Parathyroid adenoma (tissue), 2 donors: ENCODE measurements around the gene TOM1L2.

Experiments
- H2AFZ ChIP-seq: fragments of 300-600 bp; sonication (generic); one replicate; pipeline ENCODE4 v1.7.0; 2017; ENCODE audit warnings: antibody characterized with exemption, mild to moderate bottlenecking
- H3K27ac ChIP-seq: fragments of 300-600 bp; sonication (generic); one replicate; pipeline ENCODE4 v1.7.0; 2017
- H3K27me3 ChIP-seq: fragments of 300-600 bp; sonication (generic); one replicate; pipeline ENCODE4 v1.7.0; 2017; ENCODE audit warnings: low read length; ENCODE audit not compliant: control insufficient read depth, insufficient read depth
- H3K36me3 ChIP-seq: fragments of 300-600 bp; sonication (generic); one replicate; pipeline ENCODE4 v1.7.0; 2017; ENCODE audit warnings: low read length; ENCODE audit not compliant: control insufficient read depth, insufficient read depth
- H3K4me1 ChIP-seq: fragments of 300-600 bp; sonication (generic); one replicate; pipeline ENCODE4 v1.7.0; 2017; ENCODE audit warnings: control low read depth
- H3K4me2 ChIP-seq: fragments of 300-600 bp; sonication (generic); one replicate; pipeline ENCODE4 v1.7.0; 2017; ENCODE audit warnings: low read length
- H3K4me3 ChIP-seq: fragments of 300-600 bp; sonication (generic); one replicate; pipeline ENCODE4 v1.7.0; 2017; ENCODE audit warnings: low read depth, low read length
- H3K79me2 ChIP-seq: fragments of 300-600 bp; sonication (generic); one replicate; pipeline ENCODE4 v1.7.0; 2017; ENCODE audit warnings: control low read depth
- H3K9ac ChIP-seq: fragments of 300-600 bp; sonication (generic); one replicate; pipeline ENCODE4 v1.7.0; 2017; ENCODE audit warnings: mild to moderate bottlenecking
- H3K9me3 ChIP-seq: fragments of 300-600 bp; sonication (generic); one replicate; pipeline ENCODE4 v1.7.0; 2017; ENCODE audit warnings: low read length; ENCODE audit not compliant: control insufficient read depth
- CTCF ChIP-seq: fragments of 300-600 bp; sonication (generic); IDR thresholded peaks from one replicate; pipeline ENCODE4 v1.7.0; 2017; ENCODE audit warnings: antibody characterized with exemption, mild to moderate bottlenecking
- donor health status: primary hyperparathyroidism.

TOM1L2 gene

GRCh38 chr17:17928398-17929287 is 43.6 kb downstream of the TOM1L2 start:
- H2AFZ ChIP-seq = no peak overlapping the region
- H3K4me1 ChIP-seq = peaks cover 11% of the 10 kb centered on the region
- no peak overlapping the region for H3K9ac ChIP-seq
- H3K36me3 ChIP-seq = no peaks in the 10 kb centered on the region
- no peak for TF ChIP-seq CTCF
- H3K9me3 ChIP-seq = no peaks in the 10 kb centered on the region
- no peaks in the 10 kb centered on the region for H3K27me3 ChIP-seq
- H3K4me2 ChIP-seq = no peak overlapping the region
- H3K4me3 ChIP-seq = no peak overlapping the region
- peaks cover 66% of the 10 kb centered on the region for H3K79me2 ChIP-seq
- H3K27ac ChIP-seq = no peak overlapping the region

- H3K27me3 ChIP-seq = no peaks in the 10 kb centered on the region
- no peak for TF ChIP-seq CTCF
- H3K4me3 ChIP-seq = no peak overlapping the region
- no peaks in the 10 kb centered on the region for H3K9me3 ChIP-seq
- no peak overlapping the region for H3K9ac ChIP-seq
- no peaks in the 10 kb centered on the region for H3K36me3 ChIP-seq
- H3K27ac ChIP-seq = no peak overlapping the region
- peaks cover 19% of the 10 kb centered on the region for H3K4me1 ChIP-seq
- H2AFZ ChIP-seq = no peak overlapping the region
- no peak overlapping the region for H3K4me2 ChIP-seq
- peaks cover 56% of the 10 kb centered on the region for H3K79me2 ChIP-seq
Measured at GRCh38 chr17:17926840-17927449, 45.3 kb downstream of the TOM1L2 start.

DNA sequence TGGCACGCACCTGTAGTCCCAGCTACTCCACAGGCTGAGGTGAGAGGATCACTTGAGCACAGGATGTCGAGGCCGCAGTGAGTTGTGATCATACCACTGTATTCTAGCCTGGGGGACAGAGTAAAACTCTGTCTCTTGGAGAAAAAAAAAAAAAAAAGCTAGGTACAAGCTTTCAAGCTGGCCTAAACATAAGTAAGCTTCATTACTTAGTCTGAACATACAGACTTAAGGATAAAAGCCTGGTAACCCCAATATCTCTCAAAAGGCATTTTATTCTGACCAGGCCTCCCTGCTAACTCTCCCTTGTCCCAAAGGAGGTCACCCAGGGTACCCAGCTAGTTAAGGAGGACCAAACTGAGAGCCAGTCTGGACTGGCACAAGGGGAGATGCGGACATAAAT is 46.2 kb downstream of the TOM1L2 start:
- no peak overlapping the region for H3K9ac ChIP-seq
- H3K36me3 ChIP-seq = no peaks in the 10 kb centered on the region
- peaks cover 47% of the 10 kb centered on the region for H3K79me2 ChIP-seq
- H3K27me3 ChIP-seq = no peaks in the 10 kb centered on the region
- H3K4me1 ChIP-seq = peaks cover 21% of the 10 kb centered on the region
- no peak overlapping the region for H3K4me2 ChIP-seq
- H3K9me3 ChIP-seq = no peaks in the 10 kb centered on the region
- H2AFZ ChIP-seq = no peak overlapping the region
- no peak overlapping the region for H3K27ac ChIP-seq
- no peak overlapping the region for H3K4me3 ChIP-seq
- TF ChIP-seq CTCF = no peak

DNA sequence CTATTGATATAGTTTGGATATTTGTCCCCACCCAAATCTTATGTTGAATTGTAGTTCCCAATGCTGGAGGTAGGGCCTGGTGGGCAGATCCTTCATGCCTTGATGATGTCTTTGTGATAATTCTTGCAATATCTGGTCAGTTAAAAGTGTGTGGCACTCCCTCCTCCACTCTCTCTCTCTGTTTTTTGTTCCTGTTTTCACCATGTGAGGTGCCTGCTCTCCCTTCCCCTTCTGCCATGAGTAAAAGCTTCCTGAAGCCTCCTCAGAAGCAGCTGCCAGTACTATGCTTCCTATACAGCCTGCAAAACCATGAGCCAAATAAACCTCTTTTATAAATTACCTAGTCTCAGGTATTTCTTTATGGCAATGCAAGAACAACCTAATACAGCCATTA is 47.3 kb downstream of the TOM1L2 start:
- peaks cover 20% of the 10 kb centered on the region for H3K4me1 ChIP-seq
- no peaks in the 10 kb centered on the region for H3K9me3 ChIP-seq
- no peak overlapping the region for H3K9ac ChIP-seq
- H3K4me2 ChIP-seq = no peak overlapping the region
- H3K79me2 ChIP-seq = peaks cover 38% of the 10 kb centered on the region
- no peak overlapping the region for H3K27ac ChIP-seq
- no peak overlapping the region for H2AFZ ChIP-seq
- no peaks in the 10 kb centered on the region for H3K27me3 ChIP-seq
- TF ChIP-seq CTCF = no peak
- no peaks in the 10 kb centered on the region for H3K36me3 ChIP-seq
- H3K4me3 ChIP-seq = no peak overlapping the region
